ENCODE measurements around the gene ZBED5.

ZBED5 gene

GRCh38 chr11:10898003-10898762, 40.3 kb upstream of the ZBED5 start:
- no peak for DNase-seq (ENCODE audit: low spot score)
- TF ChIP-seq, protein P1, sequence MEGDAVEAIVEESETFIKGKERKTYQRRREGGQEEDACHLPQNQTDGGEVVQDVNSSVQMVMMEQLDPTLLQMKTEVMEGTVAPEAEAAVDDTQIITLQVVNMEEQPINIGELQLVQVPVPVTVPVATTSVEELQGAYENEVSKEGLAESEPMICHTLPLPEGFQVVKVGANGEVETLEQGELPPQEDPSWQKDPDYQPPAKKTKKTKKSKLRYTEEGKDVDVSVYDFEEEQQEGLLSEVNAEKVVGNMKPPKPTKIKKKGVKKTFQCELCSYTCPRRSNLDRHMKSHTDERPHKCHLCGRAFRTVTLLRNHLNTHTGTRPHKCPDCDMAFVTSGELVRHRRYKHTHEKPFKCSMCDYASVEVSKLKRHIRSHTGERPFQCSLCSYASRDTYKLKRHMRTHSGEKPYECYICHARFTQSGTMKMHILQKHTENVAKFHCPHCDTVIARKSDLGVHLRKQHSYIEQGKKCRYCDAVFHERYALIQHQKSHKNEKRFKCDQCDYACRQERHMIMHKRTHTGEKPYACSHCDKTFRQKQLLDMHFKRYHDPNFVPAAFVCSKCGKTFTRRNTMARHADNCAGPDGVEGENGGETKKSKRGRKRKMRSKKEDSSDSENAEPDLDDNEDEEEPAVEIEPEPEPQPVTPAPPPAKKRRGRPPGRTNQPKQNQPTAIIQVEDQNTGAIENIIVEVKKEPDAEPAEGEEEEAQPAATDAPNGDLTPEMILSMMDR (IDR thresholded peaks at IDR 0.05; ENCODE audit: extremely low read depth, missing control alignments), result no peak

GRCh38 chr11:10897150-10897549, 39.3 kb upstream of the ZBED5 start:
- TF ChIP-seq, protein P1 (IDR thresholded peaks at IDR 0.05; ENCODE audit: extremely low read depth, missing control alignments), result no peak
- DNase-seq (ENCODE audit: low spot score), result no peak

DNA sequence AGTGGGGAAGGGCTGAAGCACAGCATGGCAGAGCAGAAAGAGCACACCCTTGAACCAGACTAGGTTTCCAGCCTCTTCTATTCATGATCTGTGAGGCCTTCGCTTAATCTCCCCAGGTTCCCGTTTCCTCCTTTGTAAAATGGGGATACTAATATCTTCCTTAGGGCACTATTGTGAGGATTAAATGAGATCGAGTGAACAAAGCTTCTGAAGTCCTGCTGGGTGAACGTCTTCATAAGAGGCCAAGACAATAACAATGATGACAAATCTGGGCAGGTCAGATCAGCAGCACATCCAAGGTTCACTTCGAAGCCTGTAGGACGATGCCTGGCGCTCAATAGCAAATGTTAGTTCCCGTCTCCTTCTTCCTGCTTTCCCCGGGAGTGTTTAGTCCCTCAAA, 38.6 kb upstream of the ZBED5 start:
- TF ChIP-seq, protein P1 (IDR thresholded peaks at IDR 0.05; ENCODE audit: extremely low read depth, missing control alignments), result no peak
- no peak for DNase-seq (ENCODE audit: low spot score)

GRCh38 chr11:10895285-10895684, 37.4 kb upstream of the ZBED5 start:
- TF ChIP-seq, protein P1 (IDR thresholded peaks at IDR 0.05; ENCODE audit: extremely low read depth, missing control alignments), result no peak
- DNase-seq (ENCODE audit: low spot score), result no peak

DNA sequence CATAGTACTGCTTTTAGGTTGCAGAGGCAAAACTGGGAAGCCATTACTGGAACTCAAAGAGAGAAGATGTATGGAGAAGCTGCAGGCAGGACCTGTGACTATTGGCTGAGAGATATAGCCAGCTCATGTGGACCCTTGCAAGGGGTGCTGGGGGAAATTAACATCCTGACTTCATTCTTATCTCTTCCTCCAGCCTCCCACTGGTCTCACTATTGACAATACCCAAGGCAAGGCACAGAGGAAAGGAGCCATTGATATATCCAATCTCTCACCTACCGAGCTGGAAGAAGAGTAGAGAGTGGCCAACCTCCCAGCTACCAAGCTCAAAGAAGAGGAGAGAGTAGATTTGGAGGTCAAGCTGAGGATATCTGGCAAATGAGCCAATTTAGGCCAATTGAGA, 36.8 kb upstream of the ZBED5 start:
- DNase-seq (ENCODE audit: low spot score), result no peak
- TF ChIP-seq, protein P1 (IDR thresholded peaks at IDR 0.05; ENCODE audit: extremely low read depth, missing control alignments), result no peak

GRCh38 chr11:10893714-10894151, 35.9 kb upstream of the ZBED5 start:
- TF ChIP-seq, protein P1 (IDR thresholded peaks at IDR 0.05; ENCODE audit: extremely low read depth, missing control alignments), result no peak

GRCh38 chr11:10892250-10892649, 34.4 kb upstream of the ZBED5 start:
- TF ChIP-seq, protein P1 (IDR thresholded peaks at IDR 0.05; ENCODE audit: extremely low read depth, missing control alignments), result no peak
- no peak for DNase-seq (ENCODE audit: low spot score)

More at GRCh38 chr11:10893714-10894151, 35.9 kb upstream of the ZBED5 start:
- no peak for DNase-seq (ENCODE audit: low spot score)

Data from GM20000 (cell line).